LNCAP (cell line): ENCODE data around the gene LIMCH1.

ENCODE experiments used
- TF ChIP-seq, protein P1 (sequence below): fragments of 450-650 bp; IDR thresholded peaks from 2 replicates; pipeline ENCODE4 v1.5.1; 2017; ENCODE audit warnings: mild to moderate bottlenecking

The LIMCH1 gene

DNA sequence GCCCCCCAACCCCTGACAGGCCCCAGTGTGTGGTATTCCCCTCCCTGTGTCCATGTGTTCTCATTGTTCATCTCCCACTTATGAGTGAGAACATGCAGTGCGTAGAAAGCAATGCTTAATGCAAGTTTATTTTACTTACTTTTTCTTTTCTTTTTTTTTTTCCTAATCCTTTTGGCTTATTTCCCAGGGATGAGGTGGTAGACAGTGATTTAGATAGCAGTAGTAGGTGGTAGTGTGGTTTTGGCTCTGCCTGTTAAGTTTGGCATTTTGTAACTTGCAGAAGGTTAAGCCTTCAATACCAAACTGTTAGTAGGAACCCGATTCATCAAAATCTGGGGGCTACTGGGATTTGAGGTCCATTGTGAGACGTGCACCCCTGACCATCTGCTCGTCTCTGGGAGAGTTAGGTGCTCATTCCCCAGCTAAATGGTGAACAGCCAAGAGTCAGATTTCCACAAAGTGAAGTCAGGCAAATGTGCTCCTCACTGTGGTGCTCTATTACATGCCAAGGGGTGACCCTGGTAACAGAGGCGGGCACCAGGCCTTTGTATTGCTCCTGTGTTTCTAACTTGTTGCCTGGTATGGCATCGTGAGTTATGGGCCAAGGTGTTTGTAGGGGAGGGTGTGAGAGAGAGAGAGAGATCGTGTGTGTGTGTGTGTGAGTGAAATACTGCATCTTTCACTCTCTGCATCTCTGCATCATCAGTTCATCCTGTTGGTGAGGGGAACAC lies 140.3 kb downstream of the LIMCH1 start:
- TF ChIP-seq, protein P1, sequence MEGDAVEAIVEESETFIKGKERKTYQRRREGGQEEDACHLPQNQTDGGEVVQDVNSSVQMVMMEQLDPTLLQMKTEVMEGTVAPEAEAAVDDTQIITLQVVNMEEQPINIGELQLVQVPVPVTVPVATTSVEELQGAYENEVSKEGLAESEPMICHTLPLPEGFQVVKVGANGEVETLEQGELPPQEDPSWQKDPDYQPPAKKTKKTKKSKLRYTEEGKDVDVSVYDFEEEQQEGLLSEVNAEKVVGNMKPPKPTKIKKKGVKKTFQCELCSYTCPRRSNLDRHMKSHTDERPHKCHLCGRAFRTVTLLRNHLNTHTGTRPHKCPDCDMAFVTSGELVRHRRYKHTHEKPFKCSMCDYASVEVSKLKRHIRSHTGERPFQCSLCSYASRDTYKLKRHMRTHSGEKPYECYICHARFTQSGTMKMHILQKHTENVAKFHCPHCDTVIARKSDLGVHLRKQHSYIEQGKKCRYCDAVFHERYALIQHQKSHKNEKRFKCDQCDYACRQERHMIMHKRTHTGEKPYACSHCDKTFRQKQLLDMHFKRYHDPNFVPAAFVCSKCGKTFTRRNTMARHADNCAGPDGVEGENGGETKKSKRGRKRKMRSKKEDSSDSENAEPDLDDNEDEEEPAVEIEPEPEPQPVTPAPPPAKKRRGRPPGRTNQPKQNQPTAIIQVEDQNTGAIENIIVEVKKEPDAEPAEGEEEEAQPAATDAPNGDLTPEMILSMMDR = no peak

DNA sequence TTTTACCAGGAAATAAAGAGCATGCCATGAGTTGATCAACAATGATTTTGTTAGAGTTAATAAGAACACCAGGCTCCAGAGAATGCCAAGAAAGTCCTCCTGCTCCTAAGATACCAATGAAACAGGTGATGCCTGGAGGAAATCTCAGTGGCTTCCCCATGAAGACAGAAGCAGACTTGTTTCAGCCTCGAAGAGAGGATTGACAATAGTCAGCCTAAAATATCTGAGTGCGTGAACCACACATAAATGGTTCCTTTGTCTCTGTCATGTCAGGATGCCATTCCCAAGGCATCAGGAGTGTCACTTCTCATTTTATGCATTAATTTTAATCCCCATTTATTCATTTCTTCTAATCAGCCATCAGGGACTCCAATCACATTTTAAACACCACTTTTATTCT lies 141.0 kb downstream of the LIMCH1 start:
- TF ChIP-seq, protein P1 = no peak

DNA sequence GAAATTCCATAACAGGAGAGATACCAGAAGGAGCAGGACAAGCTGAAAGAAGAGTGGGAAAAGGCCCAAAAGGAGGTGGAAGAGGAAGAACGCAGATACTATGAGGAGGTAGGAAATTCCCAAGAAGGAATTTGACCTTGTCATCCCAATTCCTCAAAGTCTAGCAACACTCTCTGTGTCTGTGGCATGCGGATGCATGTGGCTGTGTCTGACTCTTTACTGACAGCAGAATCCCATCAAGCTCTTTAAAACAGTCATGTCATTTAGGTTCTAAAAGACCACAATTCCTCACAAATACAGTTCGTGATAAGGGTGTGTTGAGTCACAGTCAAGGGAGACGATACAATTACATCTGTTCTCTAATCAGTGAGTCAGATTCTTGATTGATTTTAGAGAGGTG lies 142.0 kb downstream of the LIMCH1 start:
- TF ChIP-seq, protein P1 = no peak

DNA sequence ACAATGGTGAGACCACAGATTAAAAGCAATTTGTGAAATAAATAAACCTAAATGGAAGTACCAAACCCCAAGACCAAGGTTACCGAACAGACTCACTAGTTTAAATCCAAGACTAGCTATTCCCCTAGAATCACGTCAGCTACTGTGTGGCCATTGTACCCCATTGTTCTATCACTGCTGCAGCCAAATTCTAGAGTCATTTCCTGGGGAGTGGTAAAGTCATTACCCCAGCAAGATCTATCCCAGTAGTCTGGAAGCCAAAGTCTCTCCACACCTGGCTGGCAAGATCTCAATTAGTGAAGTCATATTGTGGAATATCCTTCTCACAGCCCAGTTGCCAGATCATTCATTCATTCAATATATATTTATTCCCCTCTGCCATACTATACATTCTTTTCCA lies 143.1 kb downstream of the LIMCH1 start:
- TF ChIP-seq, protein P1 = no peak

DNA sequence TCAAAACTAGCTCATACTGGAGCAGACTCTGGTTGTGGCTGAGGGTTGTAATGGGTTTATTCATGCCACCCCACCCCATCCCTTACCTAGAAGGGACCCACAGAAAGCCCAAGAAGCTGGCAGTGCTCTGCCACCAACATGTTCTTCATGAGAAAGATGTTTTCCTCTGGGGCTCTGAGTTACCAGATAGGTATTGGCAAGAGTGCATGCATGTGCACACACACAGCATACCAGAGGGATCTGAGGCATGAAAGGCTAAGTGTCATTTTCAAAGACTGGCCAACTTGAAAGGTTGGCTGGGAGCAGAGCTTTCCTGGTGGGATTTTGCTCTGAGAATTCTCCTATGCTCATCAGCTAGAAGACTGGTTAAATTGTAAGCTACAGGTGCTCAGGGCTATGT lies 145.4 kb downstream of the LIMCH1 start:
- TF ChIP-seq, protein P1 = no peak

DNA sequence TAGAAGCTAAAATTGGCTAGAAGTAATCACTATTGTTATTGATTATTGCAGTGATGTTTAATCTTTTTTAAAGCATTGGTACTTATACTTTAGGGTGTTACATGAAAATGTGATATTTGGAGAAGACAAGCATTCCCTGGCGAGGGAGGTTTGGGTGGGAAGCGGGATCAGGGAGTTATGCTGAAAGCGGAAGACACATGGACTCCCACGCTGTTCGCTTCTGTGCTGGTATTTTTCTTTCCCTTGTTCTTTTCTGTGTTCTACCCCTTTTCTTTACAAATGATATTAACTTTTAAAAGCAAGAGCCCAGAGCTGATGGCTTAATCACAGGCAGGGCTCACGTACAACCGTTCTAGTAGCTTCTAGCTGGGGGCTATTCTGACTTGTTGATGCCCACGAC lies 148.9 kb downstream of the LIMCH1 start:
- TF ChIP-seq, protein P1 = no peak

DNA sequence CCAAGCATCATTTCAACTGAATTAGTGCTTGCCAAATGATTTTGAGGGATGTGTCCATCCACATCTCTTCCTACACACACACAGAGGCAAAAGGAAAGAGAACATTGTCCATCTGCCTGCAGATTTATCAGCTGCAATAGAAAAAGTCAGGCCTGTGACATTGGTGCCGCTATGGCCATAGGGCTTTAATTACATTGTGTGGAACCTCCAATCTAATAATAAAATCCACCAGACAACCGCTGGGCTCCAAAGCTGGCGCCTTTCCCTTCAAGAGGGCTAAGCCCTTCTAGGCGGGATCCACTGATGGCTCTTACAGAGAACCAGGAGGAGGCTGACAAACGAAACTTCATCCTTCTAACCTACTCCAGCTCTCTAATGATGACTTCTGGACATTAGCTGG lies 150.0 kb downstream of the LIMCH1 start:
- TF ChIP-seq, protein P1 = no peak
